ENCODE data around the gene CYB5R3. TPM values are rescaled to one million over a fixed set of nuclear protein-coding genes. Genes with fewer than 3 reads are reported as not detected.
"Not testable (repeated sequence)": the region's sequence is repeated elsewhere in the genome, so short reads cannot be mapped to it uniquely, and the experiment has no call there.

The CYB5R3 gene
- total RNA-seq, 1 donor, result 89.4 TPM

- DNase-seq (ENCODE audit: low read depth in 2 of 3, low spot score in 2 of 3), result not testable (repeated sequence)
These were observed 72.1 kb downstream of the CYB5R3 start for GRCh38 chr22:42577141-42577540.

DNA sequence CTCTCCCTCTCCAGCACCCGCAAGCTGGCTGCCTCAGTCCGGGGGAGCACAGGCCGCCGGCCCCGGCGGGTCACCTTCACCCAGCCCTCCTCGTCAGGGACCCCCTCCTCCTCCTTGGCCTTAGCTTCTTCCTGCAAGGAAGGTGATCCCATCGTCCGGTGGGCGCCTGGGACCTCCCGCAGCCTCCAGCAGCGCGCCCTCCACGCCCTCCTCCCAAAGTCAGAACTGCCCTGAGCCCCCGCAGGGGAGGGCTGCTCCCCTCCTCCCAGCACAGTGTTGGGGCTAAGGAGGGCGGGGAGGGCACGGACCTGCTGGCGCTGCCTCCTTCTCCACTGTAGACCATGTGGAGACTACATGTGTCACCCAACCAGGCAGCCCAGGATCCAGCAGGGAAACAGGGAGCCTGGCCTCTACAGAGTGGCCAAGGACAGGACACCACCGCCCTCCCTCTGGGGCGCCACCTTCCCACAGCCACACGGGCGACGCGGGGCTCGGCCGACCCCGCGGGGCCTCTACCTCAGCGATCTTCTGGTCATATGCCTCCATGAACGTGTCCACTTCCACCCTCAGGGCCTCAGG lies 73.1 kb downstream of the CYB5R3 start:
- DNase-seq (ENCODE audit: low read depth in 2 of 3, low spot score in 2 of 3), result not testable (repeated sequence)

DNA sequence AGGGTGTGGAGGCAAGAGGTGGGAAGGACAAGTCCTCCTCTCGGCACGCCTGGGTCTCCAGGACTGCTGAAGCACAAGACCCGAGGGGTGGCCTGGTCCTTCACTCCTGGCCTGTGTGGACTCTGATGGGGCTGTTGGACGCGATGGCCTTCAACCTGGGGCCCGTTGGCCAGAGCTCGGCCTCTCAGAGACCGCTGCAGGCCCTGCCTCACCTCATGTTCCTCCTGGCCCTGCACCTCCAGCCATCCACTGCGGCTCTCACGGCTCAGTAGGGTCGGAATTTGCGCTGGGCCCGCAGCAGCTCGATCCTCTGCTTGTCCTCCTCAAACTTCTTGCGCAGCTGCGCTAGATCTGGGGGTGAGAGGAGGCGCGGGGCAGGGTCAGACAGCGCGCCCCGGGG lies 74.7 kb downstream of the CYB5R3 start:
- DNase-seq (ENCODE audit: low read depth in 2 of 3, low spot score in 2 of 3), result not testable (repeated sequence)

DNA sequence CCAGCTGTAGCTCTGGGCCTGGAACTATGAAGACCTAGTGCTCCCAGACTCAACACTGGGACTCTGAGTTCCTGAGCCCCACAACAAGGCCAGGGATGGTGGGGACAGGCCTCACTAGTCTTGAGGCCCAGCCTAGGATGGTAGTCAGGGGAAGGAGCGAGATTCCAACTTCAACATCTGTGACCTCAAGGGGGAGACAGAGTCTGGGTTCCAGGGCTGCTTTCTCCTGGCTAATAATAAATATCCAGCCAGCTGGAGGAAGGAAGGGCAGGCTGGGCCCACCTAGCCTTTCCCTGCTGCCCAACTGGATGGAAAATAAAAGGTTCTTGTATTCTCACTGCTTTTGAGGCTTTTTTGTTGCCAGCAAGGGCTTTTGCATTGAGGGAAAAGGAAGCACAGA lies 75.1 kb downstream of the CYB5R3 start:
- not testable (repeated sequence) for DNase-seq (ENCODE audit: low read depth in 2 of 3, low spot score in 2 of 3)

DNA sequence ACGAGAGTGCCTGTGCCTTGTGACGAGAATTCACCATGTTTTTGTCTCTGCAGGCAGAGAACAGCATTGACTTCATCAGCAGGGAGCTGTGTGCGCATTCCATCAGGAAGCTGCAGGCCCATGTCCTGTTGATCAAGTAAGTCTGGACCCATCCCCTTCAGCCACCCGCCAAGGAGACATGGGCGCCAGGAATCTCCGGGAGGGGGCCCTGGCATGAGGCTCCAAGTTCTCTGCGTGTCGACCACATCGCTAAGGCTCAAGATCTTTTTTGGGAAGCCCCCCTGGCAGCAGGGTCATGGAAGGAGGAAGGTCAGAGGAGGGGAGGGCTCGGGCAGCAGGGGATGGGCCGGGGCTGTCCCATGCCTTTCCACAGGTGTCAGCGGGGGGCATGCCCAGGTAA lies 78.1 kb downstream of the CYB5R3 start:
- not testable (repeated sequence) for DNase-seq (ENCODE audit: low read depth in 2 of 3, low spot score in 2 of 3)

- not testable (repeated sequence) for DNase-seq (ENCODE audit: low read depth in 2 of 3, low spot score in 2 of 3)
These were observed 78.6 kb downstream of the CYB5R3 start for GRCh38 chr22:42570580-42570979.

DNA sequence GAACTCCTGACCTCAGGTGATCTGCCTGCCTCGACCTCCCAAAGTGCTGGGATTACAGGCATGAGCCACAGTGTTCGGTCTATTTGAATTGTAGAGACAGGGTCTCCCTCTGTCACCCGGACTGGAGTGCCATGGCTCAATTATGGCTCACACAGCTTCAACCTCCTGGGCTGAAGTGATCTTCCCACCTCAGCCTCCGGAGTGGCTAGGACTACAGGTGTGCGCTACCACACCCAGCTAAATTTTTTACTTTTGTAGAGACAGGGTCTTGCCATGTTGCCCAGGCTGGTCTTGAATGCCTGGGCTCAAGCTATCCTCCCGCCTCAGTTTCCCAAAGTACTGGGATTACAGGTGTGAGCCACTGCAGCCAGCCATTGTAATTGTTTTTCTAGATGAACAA lies 81.2 kb downstream of the CYB5R3 start:
- DNase-seq (ENCODE audit: low read depth in 2 of 3, low spot score in 2 of 3), result not testable (repeated sequence)

Small RNAs within 50 kb of the gene (small RNA-seq; reads per million reads assigned to genes)
- not detected for gene RNU6-513P

Other genes starting within 250 kb of the CYB5R3 start
- gene NFAM1, start 217.0 kb downstream of the CYB5R3 start, total RNA-seq, result 3.0 TPM
- gene RRP7A, start 129.6 kb downstream of the CYB5R3 start, total RNA-seq, result 28.0 TPM
- 0.27 TPM for gene SERHL2, start 95.4 kb downstream of the CYB5R3 start, total RNA-seq
- 37.4 TPM for gene POLDIP3, start 34.5 kb downstream of the CYB5R3 start, total RNA-seq
- gene ATP5MGL, start 8.8 kb downstream of the CYB5R3 start, total RNA-seq, result 1.3 TPM
- 0.54 TPM for gene A4GALT, start 71.5 kb upstream of the CYB5R3 start, total RNA-seq
- gene ARFGAP3, start 207.9 kb upstream of the CYB5R3 start, total RNA-seq, result 50.1 TPM